ENCODE results near the gene UTF1.

DNA sequence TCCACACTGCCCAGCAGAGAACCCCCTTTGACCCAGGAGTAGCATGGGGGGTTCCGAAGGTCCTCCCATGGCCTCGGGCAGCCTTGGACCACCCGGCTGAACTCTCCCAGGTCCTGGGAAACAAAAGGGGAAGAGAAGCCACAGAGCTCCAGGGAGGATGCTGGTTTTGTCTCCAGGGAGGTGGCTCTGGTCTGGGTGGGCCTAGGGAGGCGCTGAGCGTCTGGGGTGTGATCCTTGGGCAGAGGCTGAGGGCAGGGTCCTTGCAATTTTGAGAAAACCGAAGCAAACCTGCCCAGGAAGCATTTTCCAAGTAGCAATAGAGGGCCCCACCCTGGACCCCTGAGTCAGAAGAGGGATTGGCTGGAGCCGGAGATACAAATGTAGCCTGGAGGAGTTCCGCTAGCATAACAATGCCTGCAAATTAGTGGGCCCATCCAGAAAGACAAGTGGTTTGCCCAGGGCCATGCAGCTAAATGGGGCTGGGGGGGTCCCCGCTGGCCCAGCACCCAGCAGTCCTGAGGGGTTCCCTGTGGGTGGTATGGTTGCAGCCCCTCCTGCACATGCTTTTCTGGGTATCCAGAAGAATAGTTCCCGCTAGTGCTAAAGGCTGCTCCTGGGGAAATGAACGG, 2.0 kb downstream of the UTF1 start:
- TF ChIP-seq POLR2A (IDR thresholded peaks at IDR 0.05; ENCODE audit: low read length) (no peak), GATA1 (IDR thresholded peaks at IDR 0.05; ENCODE audit: low read depth, low read length) (no peak)

All from erythroblast (primary cell).